ENCODE data around the gene GPA33. TPM values are rescaled to one million over a fixed set of nuclear protein-coding genes. Genes with fewer than 3 reads are reported as not detected.

Gene GPA33
- total RNA-seq, 2 experiments from 2014 or later, result 0.21 to 0.64 TPM

DNA sequence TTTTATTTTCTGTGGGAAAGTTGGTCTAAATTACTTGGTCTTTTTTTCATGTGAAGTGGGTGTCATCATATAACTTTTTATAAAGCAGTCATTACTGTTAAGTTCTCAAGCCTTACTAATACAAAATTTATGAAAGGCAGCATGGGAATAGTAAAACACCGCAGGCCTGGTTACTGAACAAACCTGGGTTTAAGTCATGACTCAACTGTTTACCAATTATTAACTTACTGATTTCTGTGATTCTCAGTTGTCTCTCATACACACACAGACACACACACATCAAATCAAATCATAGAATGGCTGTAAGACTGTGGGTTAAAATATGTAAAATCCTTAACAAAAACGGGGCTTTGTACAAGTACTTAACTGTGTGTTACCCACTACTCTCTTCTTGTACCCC lies 86.5 kb downstream of the GPA33 start:
- no peak overlapping the region for H3K4me3 Mint-ChIP-seq
- H3K4me1 Mint-ChIP-seq, result peaks cover 3% of the 10 kb centered on the region
- peaks cover 3% of the 10 kb centered on the region for H3K36me3 Mint-ChIP-seq
- H3K9me3 Mint-ChIP-seq (ENCODE audit: low read depth), result no peaks in the 10 kb centered on the region
- H3K27ac Mint-ChIP-seq, result no peak overlapping the region
- no peak for ATAC-seq
- CTCF ChIA-PET, result no interaction called here
- DNase-seq, result no peak
- H3K27me3 Mint-ChIP-seq, result peaks cover 22% of the 10 kb centered on the region

Other genes starting within 250 kb of the GPA33 start
- gene TADA1, start 214.1 kb downstream of the GPA33 start, total RNA-seq, result 10 to 100 TPM; 18.1 to 18.8 TPM
- gene ILDR2, start 114.8 kb downstream of the GPA33 start, total RNA-seq, result 1 to 10 TPM; 7.4 to 7.9 TPM
- under 1 TPM in 1 of 2 experiments, not detected in 1; 0.38 TPM for gene MAEL, start 101.1 kb downstream of the GPA33 start, total RNA-seq
- gene STYXL2, start 3.7 kb upstream of the GPA33 start, total RNA-seq, result not detected
- gene POU2F1, start 130.5 kb upstream of the GPA33 start, total RNA-seq, result 10 to 100 TPM; 20.7 to 24.6 TPM